DLD1 (cell line): ENCODE results near the gene SLC38A10.

Experiments used
- in situ Hi-C: cut with HindIII; loops from 2 replicates; pipeline ENCODE4 v1.10.0; 2017; ENCODE audit warnings: low sequenced_read_pairs

The SLC38A10 gene

GRCh38 chr17:81258292-81258691 is 36.8 kb downstream of the SLC38A10 start:
- in situ Hi-C loops = no loop called here

GRCh38 chr17:81257533-81257932 is 37.6 kb downstream of the SLC38A10 start:
- in situ Hi-C loops = no loop called here

DNA sequence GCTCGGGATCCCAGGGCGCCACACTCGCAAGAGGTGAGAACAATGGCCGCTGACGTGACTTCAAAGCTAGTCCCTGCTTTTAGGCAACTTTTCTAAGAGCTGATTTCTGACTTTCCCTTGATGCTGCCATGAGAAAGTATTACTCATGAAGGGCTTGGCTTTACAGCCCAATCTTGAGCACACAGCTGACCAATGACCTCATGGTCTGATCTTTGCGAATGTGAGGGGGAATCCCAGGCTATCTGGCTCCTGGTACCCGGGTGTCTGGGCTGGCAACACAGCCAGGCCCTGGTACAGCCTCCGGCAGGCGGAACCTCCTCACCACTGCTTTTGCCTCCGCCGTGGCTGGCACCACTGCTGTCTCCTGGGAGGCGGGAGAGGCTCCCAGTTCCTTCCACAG is 38.5 kb downstream of the SLC38A10 start:
- in situ Hi-C loops = no loop called here

DNA sequence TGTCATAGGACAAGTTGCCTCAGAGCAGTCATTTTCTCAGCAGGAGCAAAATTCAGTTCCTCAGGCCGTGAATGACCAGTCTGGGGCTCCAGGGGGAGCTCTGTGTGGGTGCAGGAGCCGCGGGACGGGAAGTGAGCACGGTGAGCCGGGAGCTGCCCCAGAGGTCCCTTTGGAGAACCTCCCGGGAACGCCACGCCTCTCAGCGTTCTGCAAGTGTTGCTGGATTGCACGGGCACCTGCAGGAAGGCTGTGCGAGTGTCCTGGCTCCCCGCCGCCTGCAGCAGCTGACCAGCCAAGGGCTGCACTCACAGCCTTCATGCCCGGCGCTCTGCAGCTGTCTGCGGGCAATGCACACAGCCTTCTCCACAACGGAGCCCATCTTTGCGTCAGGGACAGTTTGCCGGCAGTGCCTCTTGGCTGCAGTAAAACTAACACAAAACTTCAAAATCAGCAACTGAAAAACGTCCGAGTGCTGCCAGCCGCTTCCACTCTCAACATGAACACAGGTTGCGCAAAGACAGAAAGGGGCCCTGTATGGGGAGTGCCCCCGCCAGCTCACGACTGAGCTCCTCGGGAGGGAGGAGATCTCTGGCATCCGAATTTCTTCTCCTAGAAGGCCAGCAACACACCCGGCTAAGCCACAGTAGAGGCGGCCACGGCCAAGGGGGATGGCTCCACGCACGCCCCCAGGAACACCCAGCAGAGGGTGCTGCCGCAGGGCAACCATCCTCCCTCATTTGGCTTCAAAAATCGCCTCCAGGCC is 40.0 kb downstream of the SLC38A10 start:
- in situ Hi-C loops = no loop called here

DNA sequence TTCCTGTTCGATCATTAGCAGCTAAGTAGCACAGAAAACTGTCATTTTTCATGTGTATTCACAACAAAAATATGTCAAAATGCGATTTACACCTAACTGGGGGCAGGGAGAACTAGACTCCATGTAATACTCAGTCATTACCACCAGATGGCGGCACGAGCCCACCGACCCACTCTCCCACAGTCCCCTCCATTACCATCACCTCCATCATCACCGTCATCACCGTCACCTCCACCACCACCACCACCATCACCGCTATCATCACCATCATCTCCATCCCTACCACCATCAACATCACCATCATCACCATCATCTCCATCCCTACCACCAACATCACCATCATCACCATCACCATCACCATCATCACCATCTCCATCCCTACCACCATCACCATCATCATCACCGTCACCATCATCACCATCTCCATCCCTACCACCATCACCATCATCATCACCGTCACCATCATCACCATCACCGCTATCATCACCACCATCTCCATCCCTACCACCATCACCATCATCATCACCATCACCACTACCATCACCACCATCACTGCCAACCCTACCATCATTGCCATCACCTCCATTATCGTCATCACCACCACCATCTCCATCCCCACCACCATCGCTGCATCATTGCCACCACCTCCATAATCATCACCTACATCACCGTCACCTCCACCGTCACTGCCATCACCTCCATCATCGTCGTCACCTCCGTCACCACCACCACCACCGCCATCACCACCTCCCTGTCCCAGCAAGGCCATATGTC is 41.6 kb downstream of the SLC38A10 start:
- in situ Hi-C loops = no loop called here

DNA sequence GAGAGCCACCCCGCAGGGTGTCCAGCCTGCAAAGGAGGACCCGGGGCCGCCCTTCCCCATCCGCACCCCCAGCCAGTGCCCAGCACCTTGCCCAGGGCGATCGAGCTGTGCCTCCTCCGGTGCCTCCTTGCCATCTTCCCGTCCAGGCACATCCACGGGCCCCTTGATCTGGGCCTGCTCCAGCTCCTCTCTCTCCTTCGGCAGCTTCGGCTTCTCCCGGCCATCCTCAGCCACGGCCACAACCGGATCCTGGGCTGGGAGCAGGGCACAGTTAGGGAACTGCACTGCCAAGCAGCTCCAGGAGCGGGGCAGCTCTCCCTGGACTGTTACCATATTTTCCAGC is 42.1 kb downstream of the SLC38A10 start:
- in situ Hi-C loops = no loop called here

GRCh38 chr17:81252326-81252986 is 42.7 kb downstream of the SLC38A10 start:
- in situ Hi-C loops = no loop called here

GRCh38 chr17:81251709-81252301 is 43.3 kb downstream of the SLC38A10 start:
- in situ Hi-C loops = no loop called here

GRCh38 chr17:81251094-81251708 is 43.9 kb downstream of the SLC38A10 start:
- in situ Hi-C loops = no loop called here

DNA sequence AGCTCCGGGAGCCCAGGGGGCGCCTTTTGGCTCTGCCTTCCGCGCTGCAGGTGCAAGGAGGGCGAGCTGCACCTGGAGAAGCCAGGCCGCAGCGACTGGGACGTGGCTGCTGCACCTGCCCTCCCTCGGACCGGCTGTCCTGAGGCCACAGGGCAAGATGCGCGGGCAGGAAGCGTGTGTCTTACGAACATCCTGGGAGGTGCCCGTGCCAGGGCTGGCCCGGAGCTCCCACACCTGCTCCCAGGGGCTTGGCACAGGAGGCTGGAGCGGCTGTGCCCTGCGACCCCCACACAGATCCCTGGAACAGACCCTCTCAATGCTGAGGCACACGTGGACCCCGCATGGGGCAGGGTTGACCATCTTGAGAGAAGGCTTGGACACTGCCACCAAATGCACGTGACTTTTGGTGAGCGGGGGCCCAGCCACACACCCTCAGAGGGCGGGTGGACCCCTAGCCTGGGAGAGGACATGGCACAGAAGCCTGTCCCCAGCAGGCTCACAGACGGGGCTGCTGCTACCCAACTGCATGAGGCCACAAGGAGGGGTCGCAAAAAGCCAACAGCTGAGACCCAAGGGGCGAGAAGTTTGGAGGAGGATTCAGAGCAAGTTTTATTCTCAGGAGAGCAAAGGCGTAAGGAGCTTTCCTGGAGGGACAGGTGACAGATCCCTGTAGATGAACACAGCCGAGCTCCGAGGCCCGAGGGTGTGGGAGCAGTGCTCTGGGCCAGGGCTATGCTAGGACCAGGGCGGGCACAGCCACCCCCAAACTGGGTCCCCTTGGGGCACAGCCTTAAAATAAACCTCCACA is 44.6 kb downstream of the SLC38A10 start:
- in situ Hi-C loops = no loop called here

GRCh38 chr17:81249223-81250040 is 45.7 kb downstream of the SLC38A10 start:
- in situ Hi-C loops = no loop called here

DNA sequence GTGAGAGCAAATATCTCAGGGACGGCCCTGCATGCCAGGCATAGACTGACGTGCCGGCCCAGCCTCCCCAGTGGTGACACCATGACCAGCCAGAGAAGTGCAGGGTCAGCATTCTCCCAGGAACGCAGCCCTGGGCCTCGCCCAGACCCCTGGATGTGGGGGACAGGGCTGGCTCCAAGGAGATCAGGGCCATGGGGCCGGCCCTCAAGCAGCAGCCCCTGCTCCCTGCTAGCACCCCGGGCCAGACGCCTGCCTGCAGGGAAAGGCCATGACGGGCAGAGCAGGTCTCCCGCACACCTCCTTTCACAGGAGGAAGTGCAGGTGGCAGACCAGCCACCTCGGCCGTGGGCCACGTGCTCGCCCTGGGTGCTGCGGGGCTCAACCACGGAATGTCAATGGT is 46.5 kb downstream of the SLC38A10 start:
- in situ Hi-C loops = no loop called here

- in situ Hi-C loops = no loop called here
Observed at GRCh38 chr17:81247339-81247990, 47.6 kb downstream of the SLC38A10 start.

- in situ Hi-C loops = no loop called here
Observed at GRCh38 chr17:81246679-81247338, 48.3 kb downstream of the SLC38A10 start.

- in situ Hi-C loops = no loop called here
Observed at GRCh38 chr17:81246343-81246670, 48.8 kb downstream of the SLC38A10 start.

DNA sequence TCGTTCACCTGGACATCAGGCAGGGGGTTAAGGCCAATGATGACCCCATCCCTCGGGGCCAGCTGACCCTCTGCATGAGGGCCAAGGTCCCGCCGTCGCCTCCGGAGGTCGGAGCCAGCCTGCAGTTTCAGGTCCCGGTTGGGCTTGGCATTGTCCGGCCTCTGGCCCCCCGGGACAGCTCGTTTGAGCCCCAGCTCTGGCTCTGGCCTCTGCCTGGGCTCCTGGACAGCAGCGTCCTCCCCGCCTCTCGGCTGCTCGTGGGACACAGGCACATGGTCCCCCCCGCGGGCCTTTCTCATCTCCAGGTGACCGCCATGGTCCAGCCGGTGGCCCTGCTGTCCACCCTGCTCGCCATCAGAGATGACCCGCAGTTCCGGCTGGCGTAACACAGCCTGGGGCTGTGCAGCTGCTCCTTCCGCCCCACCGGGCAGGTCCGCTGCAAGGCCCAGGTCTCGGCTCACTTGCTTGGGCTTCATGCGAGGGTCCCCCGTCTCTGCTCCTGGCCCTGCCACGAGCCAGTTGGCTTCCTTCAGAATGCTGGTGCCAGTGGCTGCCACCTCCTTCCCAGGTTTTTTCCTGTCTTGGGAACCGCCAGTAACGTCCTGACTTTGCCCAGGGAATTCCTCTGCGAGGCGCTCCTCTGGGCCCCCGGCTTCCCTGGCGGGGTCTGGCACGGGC is 49.3 kb downstream of the SLC38A10 start:
- in situ Hi-C loops = no loop called here

DNA sequence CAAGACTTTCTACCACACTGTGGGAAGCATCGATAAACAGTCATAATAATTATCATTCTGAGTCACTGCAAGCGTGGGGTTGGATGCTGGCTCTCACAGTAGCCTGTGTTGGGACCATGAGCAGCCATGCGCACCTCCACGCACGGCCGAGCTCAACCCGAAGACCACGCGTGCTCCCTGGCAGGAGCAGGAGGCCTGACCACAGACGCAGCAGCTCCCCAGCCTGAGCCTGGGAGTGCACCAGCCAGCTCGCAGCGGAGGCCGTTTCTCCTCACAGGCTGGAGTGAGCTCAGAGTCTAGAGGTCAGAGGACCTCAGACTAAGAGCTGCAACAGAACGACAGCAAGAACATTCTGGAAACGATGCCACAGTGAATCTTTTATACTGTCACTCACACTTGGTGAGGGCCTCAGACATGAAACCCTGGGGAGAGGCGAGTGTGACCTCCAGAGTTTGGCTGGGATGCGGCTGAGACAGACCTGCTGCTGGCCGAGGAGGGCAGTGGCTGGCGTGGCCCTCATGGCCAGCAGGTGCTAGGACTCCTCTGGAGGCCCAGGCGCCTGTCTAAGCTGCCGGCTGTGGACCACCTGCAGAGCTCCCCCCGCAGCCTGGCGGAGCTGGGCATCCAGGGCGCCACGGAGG is 50.0 kb downstream of the SLC38A10 start:
- in situ Hi-C loops = no loop called here
